Stimulated activated CD8-positive, alpha-beta memory T cell treated with anti-CD3 and anti-CD28 coated beads, Interleukin-4, amount 100 ng/mL, for 24 hours (primary cell): ENCODE results near the gene LRRC14B.
"Not testable (repeated sequence)": the region's sequence is repeated elsewhere in the genome, so short reads cannot be mapped to it uniquely, and the experiment has no call there.

Experiments used
- DNase-seq: peaks from one replicate; pipeline ENCODE4 v3.0.0-alpha.2; 2020; ENCODE audit warnings: low read depth

LRRC14B gene

DNA sequence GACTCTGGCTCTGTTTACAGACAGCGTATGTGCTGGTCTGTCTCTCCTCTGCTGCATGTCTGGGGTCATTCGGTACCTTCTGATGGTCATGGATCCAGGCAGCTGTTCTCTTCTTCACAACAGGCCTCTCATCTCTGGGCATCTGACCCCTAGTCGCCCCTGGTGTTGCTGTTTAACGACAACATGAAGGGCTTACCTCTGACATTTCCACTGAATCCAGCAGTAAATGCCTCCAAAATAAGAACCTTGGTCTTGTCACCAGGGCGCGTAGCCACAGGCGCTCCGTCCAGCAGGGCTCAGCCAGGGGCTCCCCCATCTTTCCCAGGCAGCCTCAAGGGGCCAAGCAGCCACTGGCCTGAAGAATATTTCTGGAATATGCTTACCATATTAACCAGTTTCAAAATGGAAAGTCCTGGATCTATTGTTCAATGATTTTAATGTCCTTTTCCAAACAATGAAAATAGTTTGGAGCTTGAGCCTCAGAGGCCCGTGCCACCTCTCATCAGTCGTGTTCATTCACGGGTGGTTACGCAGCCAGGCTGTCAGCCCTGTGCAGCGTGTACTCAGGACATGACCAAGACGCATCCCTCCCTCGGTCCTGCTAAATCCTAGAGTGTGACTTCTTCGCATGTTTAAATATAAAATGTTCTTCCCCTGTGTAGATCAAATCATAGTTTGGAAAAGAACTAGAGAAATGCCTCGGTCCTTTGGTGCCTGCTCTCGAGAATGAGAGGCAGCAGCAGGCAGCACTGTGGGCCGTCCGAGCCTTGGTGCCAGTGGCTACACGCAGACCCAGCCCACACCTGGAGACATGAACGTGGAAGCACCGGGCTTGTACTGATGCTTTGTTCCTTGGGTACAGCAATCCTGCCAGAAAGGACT is 30.1 kb upstream of the LRRC14B start:
- DNase-seq = no peak

- no peak for DNase-seq
These were observed 29.5 kb upstream of the LRRC14B start for GRCh38 chr5:161803-162110.

DNA sequence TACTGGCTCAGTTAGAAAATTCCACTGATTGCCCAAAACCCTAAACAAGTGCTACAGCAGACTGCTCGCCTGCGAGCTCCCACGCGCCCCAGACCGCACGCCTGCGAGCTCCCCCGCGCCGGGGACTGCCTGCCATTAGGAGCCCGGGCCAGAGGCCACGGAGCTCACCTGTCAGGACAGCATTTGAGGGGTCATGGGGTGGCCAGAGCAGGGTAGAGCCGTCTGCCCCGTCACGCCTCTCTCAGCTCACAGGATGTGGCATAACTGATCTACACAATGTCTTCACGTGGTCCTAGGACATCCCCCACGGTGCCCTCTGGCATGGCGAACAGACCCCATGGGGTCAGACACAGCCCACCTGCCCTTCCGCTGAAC is 29.1 kb upstream of the LRRC14B start:
- DNase-seq = no peak

GRCh38 chr5:162565-163337 is 28.5 kb upstream of the LRRC14B start:
- DNase-seq = no peak

- no peak for DNase-seq
These were observed 28.0 kb upstream of the LRRC14B start for GRCh38 chr5:163338-163620.

DNA sequence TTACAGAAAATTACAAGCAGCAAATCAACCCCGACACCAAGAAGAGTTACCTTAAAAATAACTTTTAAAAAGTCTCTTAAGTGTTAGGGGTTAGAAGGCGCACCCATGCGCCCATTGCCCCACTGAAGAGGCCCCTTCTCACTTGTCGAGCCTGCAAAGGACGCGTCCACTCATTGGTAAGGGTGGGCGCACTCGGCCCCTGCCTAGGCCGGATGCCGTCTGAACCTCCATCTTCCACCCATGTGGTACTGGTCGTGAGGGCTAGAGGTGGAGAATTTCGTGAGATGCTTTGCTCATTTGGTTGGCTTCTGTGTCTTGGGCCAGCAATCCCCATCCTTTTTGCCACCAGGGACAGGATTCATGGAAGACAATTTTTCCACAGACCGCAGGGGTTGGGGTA is 27.5 kb upstream of the LRRC14B start:
- no peak for DNase-seq

DNA sequence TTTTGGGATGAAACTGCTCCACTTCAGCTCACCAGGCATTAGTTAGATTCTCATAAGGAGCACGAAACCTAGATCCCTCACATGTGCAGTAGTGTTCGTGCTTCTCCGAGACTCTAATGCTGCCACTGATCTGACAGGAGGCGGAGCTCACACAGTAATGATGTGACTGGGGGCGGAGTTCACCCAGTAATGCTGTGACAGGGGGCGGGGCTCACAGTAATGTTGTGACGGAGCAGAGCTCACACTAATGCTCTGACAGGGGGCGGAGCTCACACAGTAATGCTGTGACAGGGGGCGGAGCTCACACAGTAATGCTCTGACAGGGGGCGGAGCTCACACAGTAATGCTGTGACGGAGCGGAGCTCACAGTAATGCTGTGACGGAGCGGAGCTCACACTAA is 27.1 kb upstream of the LRRC14B start:
- no peak for DNase-seq

DNA sequence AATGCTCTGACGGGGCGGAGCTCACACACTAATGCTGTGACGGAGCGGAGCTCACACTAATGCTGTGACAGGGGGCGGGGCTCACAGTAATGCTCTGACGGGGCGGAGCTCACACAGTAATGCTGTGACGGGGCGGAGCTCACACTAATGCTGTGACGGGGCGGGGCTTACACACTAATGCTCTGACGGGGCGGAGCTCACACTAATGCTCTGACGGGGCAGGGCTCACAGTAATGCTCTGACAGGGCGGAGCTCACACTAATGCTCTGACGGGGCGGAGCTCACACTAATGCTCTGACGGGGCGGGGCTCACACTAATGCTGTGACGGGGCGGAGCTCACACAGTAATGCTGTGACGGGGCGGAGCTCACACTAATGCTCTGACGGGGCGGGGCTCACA is 26.5 kb upstream of the LRRC14B start:
- DNase-seq = not testable (repeated sequence)

- DNase-seq = no peak
These were observed 24.6 kb upstream of the LRRC14B start for GRCh38 chr5:166441-167372.

- DNase-seq = no peak
These were observed 23.8 kb upstream of the LRRC14B start for GRCh38 chr5:167511-167910.

GRCh38 chr5:167982-168660 is 23.2 kb upstream of the LRRC14B start:
- no peak for DNase-seq

GRCh38 chr5:169071-169727 is 22.1 kb upstream of the LRRC14B start:
- DNase-seq = no peak

GRCh38 chr5:169728-170094 is 21.6 kb upstream of the LRRC14B start:
- no peak for DNase-seq

GRCh38 chr5:170971-171800 is 20.1 kb upstream of the LRRC14B start:
- no peak for DNase-seq

DNA sequence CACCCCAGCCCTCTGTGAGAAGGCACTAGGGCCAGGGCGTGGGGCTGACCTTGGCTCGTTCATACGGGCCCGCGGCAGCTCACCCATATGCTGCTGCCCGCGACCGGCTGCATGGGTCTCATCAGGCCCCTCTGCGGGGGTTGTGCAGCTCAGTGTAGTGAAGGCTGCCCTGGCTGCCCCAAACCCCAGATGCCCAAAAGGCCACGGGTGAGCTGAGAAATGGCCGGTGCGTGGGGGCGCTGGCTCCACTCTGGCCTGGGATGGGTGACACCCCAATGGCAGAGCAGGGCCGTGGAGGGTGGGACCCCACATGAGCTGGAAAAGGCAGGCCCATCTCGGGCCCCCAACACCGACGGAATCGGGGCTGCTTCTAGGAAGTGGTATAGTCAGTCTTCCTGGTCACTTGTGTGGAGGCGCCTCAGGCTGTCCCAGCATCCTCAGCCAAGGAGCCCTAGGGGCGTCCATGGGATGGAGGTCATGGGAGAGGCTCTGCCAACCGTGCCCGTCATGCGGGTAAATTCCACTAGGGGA is 19.4 kb upstream of the LRRC14B start:
- DNase-seq = no peak

DNA sequence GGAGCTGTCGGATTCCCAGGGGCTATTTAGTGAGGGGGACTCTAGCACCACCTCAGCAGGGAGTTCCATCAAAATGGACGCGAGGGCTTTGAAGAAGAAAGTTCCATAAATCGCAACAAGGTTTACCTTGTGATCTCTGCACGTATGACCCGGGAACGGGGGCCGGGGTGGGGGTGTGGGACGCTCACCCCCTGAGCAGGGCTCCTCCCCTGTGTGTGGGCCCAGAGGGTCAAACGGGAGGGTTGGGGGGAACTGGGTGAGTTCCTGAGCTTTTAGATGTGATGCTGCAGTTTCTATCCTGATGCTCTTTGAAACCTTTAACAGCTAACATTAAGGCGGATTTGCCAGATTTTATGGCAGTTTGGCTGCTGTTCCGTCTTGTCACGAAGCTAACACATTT is 18.9 kb upstream of the LRRC14B start:
- DNase-seq = no peak

GRCh38 chr5:172841-173251 is 18.4 kb upstream of the LRRC14B start:
- DNase-seq = no peak

DNA sequence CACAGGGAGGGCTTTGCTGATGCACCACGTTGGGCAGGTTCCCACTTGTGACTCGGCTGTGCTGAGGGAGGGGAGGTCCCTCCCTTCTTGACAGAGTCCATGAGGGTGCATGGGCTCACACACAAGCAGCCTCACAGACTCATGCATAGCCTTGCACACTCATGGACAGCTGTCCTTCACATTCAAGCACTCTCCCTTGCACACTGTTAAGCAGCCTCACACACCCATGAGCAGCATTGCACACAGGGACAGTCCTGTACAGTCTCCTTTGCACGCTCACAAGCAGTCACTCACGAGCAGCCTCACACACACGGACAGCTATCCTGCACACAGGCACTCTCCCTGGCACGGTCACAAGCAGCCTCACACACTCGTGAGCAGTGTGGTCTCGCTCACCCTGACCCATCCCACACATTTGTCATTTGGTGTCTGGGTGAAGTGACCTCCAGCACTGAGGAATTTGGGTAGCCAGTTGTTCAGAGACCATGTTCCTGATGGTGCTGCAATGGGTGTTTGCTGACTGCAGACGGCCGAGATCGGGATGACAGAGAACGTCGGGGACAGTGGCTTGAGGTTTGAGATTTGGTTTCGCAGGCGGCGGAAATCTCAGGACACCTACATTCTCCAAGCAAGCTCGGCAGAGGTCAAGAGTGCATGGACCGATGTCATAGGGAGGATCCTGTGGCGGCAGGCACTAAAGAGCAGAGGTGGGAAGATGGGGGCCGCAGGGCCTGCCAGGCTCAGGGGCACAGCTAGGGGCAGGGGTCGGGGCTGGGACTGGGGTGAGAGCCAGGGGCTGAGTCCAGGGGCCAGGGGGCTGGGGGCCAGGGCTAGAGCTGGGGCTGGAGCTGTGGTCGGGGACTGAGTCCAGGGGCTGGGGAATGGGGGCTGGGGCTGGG is 17.7 kb upstream of the LRRC14B start:
- DNase-seq = no peak

DNA sequence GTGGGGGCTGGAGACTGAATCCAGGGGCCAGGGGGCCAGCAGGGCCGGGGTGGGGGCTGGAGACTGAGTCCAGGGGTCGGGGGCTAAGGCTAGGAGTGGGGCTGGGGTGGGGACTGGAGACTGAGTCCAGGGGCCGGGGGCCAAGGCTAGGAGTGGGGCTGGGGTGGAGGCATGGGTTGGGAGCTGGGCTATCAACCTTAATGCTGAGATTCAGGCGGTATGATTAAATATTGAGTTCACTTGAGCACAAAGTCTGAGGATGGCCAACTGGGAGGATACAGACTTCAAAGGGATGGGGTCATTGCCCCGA is 17.0 kb upstream of the LRRC14B start:
- no peak for DNase-seq
